ENCODE results near the gene KCNMA1. TPM values are rescaled to one million over a fixed set of nuclear protein-coding genes. Genes with fewer than 3 reads are reported as not detected.

Gene KCNMA1
- total RNA-seq, 1 experiment from 2014 or later: 20.7 TPM

DNA sequence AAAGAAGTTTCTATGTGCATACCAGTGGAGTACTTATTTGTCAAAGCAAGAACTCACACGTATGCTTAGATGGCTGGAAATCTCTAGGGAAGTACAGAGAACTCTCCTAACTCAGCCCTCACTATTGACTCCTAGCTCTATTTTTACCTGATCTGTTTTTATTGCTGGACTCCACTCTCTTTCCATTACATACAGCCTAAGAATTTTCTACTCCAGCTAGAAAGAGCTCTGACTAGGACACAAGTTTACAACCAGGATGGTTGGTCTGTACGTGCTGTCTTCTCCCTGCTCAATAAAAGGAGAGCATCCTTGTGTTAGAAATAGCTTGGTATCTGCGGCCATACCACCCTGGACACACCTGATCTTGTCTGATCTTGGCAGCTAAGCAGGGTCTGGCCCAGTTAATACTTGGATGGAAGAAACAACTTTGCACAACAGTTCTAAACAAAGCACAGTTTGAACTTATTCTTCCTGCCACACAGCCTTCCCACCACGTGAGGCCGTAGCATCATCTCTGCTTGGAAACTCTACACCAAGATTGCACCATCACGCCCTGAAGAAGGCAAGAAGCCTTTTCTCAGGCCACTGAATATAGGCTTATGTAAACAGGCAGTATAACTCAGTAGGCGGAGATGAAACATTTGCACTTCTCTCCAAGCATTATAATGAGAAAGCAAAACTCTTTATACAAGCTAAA, 50.7 kb downstream of the KCNMA1 start:
- intact Hi-C loops (cut with micrococcal nuclease; ENCODE audit: unreplicated experiment): loop anchor here (1.0 to 5.0 kb wide), 6 partner anchors 50 to 200 kb away; partner anchors contain the start of gene KCNMA1
- Mint-ChIP-seq H3K4me3 (ENCODE audit: unreplicated experiment) (no peak overlapping the region), H3K9me3 (ENCODE audit: unreplicated experiment) (no peaks in the 10 kb centered on the region), H3K27me3 (ENCODE audit: insufficient read depth, unreplicated experiment) (no peaks in the 10 kb centered on the region), H3K36me3 (ENCODE audit: insufficient read depth, unreplicated experiment) (no peaks in the 10 kb centered on the region), H3K27ac (ENCODE audit: unreplicated experiment) (peak overlapping the region; percentile 73), H3K4me1 (ENCODE audit: low read depth, unreplicated experiment) (peaks cover 10% of the 10 kb centered on the region)
- POLR2A ChIA-PET: interaction anchor here (0.6 kb wide), 2 partner anchors 155 to 449 kb away, joined by 3 to 5 read pairs; no protein-coding TSS in a partner anchor
- no peak overlapping the region for H3K4me3 ChIP-seq (ENCODE audit: low read depth, low read length)
- no TSS peak for BruUV-seq (replicated peaks)
- no peaks in the 10 kb centered on the region for H3K36me3 ChIP-seq (ENCODE audit: control insufficient read depth, insufficient read depth, low read length)
- TF ChIP-seq, protein P1, sequence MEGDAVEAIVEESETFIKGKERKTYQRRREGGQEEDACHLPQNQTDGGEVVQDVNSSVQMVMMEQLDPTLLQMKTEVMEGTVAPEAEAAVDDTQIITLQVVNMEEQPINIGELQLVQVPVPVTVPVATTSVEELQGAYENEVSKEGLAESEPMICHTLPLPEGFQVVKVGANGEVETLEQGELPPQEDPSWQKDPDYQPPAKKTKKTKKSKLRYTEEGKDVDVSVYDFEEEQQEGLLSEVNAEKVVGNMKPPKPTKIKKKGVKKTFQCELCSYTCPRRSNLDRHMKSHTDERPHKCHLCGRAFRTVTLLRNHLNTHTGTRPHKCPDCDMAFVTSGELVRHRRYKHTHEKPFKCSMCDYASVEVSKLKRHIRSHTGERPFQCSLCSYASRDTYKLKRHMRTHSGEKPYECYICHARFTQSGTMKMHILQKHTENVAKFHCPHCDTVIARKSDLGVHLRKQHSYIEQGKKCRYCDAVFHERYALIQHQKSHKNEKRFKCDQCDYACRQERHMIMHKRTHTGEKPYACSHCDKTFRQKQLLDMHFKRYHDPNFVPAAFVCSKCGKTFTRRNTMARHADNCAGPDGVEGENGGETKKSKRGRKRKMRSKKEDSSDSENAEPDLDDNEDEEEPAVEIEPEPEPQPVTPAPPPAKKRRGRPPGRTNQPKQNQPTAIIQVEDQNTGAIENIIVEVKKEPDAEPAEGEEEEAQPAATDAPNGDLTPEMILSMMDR (IDR thresholded peaks at IDR 0.05; ENCODE audit: insufficient read depth in 1 of 2, low read depth in 1 of 2, low read length in 1 of 2, severe bottlenecking in 1 of 2, unreplicated experiment in 1 of 2): peak in 1 of 2 experiments; percentile 17
- CTCF ChIA-PET: interaction anchor here (0.6 to 1.1 kb wide), 3 partner anchors 82 to 413 kb away, joined by 3 read pairs; no protein-coding TSS in a partner anchor
- peak in 1 of 2 experiments; percentile 58 for DNase-seq
- no peaks in the 10 kb centered on the region for H3K9me3 ChIP-seq
- H3K27me3 ChIP-seq (replicated peaks; ENCODE audit: control insufficient read depth, insufficient read depth, low read length): no peaks in the 10 kb centered on the region
- peaks cover 22% of the 10 kb centered on the region; the same call in 1 of the 2 replicates for H3K4me1 ChIP-seq

DNA sequence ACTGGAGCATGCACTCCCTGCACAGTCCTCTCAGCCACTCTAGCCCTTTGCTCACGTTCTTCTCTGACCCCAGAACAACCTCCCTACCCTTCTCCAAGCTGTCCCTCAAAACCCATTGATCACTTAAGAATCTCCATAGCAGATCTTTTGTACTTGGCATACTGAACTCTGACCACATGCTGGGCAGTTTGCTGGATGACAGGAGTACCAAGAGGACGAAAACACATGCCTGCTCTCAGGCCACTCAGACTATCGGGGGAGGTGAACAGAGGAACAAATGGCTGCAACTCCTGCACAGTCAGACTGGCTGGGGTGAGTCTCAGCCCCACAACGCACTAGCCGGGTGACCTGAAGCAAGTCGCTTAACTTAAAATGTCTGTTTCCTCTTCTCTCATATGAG, 52.7 kb downstream of the KCNMA1 start:
- Mint-ChIP-seq H3K27me3 (ENCODE audit: insufficient read depth, unreplicated experiment) (no peaks in the 10 kb centered on the region), H3K9me3 (ENCODE audit: unreplicated experiment) (no peaks in the 10 kb centered on the region), H3K27ac (ENCODE audit: unreplicated experiment) (no peak overlapping the region), H3K4me1 (ENCODE audit: low read depth, unreplicated experiment) (peaks cover 10% of the 10 kb centered on the region), H3K4me3 (ENCODE audit: unreplicated experiment) (no peak overlapping the region), H3K36me3 (ENCODE audit: insufficient read depth, unreplicated experiment) (no peaks in the 10 kb centered on the region)
- Histone ChIP-seq H3K27me3 (replicated peaks; ENCODE audit: control insufficient read depth, insufficient read depth, low read length) (no peaks in the 10 kb centered on the region), H3K36me3 (ENCODE audit: control insufficient read depth, insufficient read depth, low read length) (no peaks in the 10 kb centered on the region), H3K4me1 (peaks cover 29% of the 10 kb centered on the region; the same call in 1 of the 2 replicates), H3K4me3 (ENCODE audit: low read depth, low read length) (no peak overlapping the region), H3K9me3 (no peaks in the 10 kb centered on the region)
- ChIA-PET CTCF (no interaction called here), POLR2A (no interaction called here)
- no peak for DNase-seq
- intact Hi-C loops (cut with micrococcal nuclease; ENCODE audit: unreplicated experiment): loop anchor here (5.0 kb wide), 2 partner anchors 88 to 198 kb away; no protein-coding TSS in a partner anchor
- BruUV-seq (replicated peaks): no TSS peak
- TF ChIP-seq, protein P1 (IDR thresholded peaks at IDR 0.05; ENCODE audit: insufficient read depth in 1 of 2, low read depth in 1 of 2, low read length in 1 of 2, severe bottlenecking in 1 of 2, unreplicated experiment in 1 of 2): no peak

DNA sequence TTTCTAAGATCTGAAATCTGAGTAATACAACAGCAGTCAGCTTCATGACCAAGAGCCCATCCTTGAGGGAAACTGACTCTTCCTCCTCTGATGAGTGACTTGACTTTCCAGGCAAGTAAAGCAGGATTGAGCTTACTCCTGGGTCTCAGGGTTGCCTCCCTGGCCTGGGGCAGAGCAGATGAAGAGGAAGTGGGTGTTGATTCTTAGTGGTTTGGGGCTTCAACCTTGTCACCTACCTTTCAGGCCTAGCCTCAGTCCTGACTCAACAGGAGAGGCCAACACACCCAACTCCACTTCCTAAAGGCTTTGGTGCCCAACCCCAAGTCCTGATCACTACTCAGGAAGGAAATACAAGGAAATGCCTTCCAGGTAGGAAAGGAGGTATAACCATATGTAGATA, 54.1 kb downstream of the KCNMA1 start:
- no peaks in the 10 kb centered on the region for H3K27me3 Mint-ChIP-seq (ENCODE audit: insufficient read depth, unreplicated experiment)
- CTCF ChIA-PET: no interaction called here
- H3K36me3 Mint-ChIP-seq (ENCODE audit: insufficient read depth, unreplicated experiment): no peaks in the 10 kb centered on the region
- TF ChIP-seq, protein P1 (IDR thresholded peaks at IDR 0.05; ENCODE audit: insufficient read depth in 1 of 2, low read depth in 1 of 2, low read length in 1 of 2, severe bottlenecking in 1 of 2, unreplicated experiment in 1 of 2): no peak
- no TSS peak for BruUV-seq (replicated peaks)
- H3K4me3 Mint-ChIP-seq (ENCODE audit: unreplicated experiment): no peak overlapping the region
- peaks cover 15% of the 10 kb centered on the region for H3K4me1 Mint-ChIP-seq (ENCODE audit: low read depth, unreplicated experiment)
- H3K27ac Mint-ChIP-seq (ENCODE audit: unreplicated experiment): no peak overlapping the region
- POLR2A ChIA-PET: no interaction called here
- DNase-seq: no peak
- no peaks in the 10 kb centered on the region for H3K36me3 ChIP-seq (ENCODE audit: control insufficient read depth, insufficient read depth, low read length)
- no peaks in the 10 kb centered on the region for H3K9me3 ChIP-seq
- no peaks in the 10 kb centered on the region for H3K9me3 Mint-ChIP-seq (ENCODE audit: unreplicated experiment)
- H3K27me3 ChIP-seq (replicated peaks; ENCODE audit: control insufficient read depth, insufficient read depth, low read length): no peaks in the 10 kb centered on the region
- intact Hi-C loops (cut with micrococcal nuclease; ENCODE audit: unreplicated experiment): no loop called here
- no peak overlapping the region for H3K4me3 ChIP-seq (ENCODE audit: low read depth, low read length)
- peaks cover 29% of the 10 kb centered on the region; the same call in 1 of the 2 replicates for H3K4me1 ChIP-seq
